ENCODE measurements around the gene MRPS18B. TPM values are rescaled to one million over a fixed set of nuclear protein-coding genes. Genes with fewer than 3 reads are reported as not detected.
A peak's percentile ranks its signal among the peaks of the same experiment; 100 is the strongest.

Gene MRPS18B
- total RNA-seq, 4 donors from 2014 or later: 35.0 to 41.2 (median 36.7) TPM

DNA sequence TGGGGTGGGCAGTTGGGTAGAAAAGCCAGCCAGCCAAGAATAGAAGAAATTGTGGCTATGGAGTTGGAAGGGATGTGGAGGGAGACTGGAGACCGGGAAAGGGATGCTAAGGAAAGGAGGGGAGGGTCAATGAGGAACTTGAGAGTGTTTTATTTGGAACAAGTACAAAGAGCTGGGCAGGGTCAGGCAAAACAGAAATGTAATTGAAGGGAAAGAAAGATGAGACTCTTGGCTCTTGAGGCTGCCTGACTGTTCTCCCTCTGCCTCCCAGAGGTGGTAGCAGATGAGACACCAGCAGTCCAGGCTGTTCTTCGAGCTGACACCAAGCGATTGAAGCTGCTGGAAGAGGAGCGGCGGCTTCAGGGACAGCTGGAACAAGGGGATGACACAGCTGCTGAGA lies 33.7 kb upstream of the MRPS18B start:
- Histone ChIP-seq H3K27ac (no peak overlapping the region), H3K27me3 (no peaks in the 10 kb centered on the region), H3K4me3 (no peak overlapping the region), H3K4me1 (no peaks in the 10 kb centered on the region), H3K36me3 (peaks cover 3 to 100% of the 10 kb centered on the region in 2 donors), H3K9me3 (no peaks in the 10 kb centered on the region)
- WGBS, 2 donors (ENCODE audit: low coverage in 1 of 2): 83 to 86% methylated on average over 1 to 4 of the region's 5 CpGs
- no peak for ATAC-seq
- TF ChIP-seq EP300 (IDR thresholded peaks at IDR 0.05): no peak
- TF ChIP-seq POLR2A (IDR thresholded peaks at IDR 0.05): no peak
- no peak for TF ChIP-seq POLR2AphosphoS5 (IDR thresholded peaks at IDR 0.05)
- TF ChIP-seq, protein P1, sequence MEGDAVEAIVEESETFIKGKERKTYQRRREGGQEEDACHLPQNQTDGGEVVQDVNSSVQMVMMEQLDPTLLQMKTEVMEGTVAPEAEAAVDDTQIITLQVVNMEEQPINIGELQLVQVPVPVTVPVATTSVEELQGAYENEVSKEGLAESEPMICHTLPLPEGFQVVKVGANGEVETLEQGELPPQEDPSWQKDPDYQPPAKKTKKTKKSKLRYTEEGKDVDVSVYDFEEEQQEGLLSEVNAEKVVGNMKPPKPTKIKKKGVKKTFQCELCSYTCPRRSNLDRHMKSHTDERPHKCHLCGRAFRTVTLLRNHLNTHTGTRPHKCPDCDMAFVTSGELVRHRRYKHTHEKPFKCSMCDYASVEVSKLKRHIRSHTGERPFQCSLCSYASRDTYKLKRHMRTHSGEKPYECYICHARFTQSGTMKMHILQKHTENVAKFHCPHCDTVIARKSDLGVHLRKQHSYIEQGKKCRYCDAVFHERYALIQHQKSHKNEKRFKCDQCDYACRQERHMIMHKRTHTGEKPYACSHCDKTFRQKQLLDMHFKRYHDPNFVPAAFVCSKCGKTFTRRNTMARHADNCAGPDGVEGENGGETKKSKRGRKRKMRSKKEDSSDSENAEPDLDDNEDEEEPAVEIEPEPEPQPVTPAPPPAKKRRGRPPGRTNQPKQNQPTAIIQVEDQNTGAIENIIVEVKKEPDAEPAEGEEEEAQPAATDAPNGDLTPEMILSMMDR (IDR thresholded peaks at IDR 0.05): no peak

DNA sequence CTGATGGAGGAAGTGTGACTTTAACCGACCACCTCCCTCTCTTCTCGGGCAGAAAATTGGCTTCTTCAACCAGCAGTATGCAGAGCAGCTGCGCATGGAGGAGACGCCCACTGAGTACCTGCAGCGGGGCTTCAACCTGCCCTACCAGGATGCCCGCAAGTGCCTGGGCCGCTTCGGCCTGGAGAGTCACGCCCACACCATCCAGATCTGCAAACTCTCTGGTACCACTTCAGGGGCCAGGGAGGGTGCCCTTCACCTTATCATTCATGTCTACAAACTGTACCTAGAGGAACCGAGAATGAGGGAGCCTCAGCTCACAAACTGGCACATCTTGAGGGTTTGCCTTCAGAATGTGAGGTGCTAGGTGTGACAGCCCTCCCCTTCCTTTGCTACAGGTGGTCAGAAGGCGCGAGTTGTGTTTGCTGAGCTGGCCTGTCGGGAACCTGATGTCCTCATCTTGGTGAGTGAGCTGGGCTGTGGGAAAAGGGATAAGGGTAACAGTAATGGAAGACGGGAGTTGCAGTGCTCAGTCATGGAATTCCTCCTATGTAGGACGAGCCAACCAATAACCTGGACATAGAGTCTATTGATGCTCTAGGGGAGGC lies 27.8 kb upstream of the MRPS18B start:
- H3K4me3 ChIP-seq: no peak overlapping the region
- ATAC-seq: no peak
- 90% methylated on average over 2 to 5 of the region's 15 CpGs for WGBS, 2 donors (ENCODE audit: low coverage in 1 of 2)
- peaks cover 3 to 99% of the 10 kb centered on the region in 2 donors for H3K36me3 ChIP-seq
- peak overlapping the region in 1 of 4 donors; percentile 51 for H3K27ac ChIP-seq
- H3K4me1 ChIP-seq: peaks cover 0 to 9% (median 0%) of the 10 kb centered on the region in 3 donors
- no peaks in the 10 kb centered on the region for H3K9me3 ChIP-seq
- no peaks in the 10 kb centered on the region for H3K27me3 ChIP-seq
- TF ChIP-seq, protein P1 (IDR thresholded peaks at IDR 0.05): no peak
- TF ChIP-seq POLR2AphosphoS5 (IDR thresholded peaks at IDR 0.05) (no peak), EP300 (IDR thresholded peaks at IDR 0.05) (no peak), POLR2A (IDR thresholded peaks at IDR 0.05) (no peak)

DNA sequence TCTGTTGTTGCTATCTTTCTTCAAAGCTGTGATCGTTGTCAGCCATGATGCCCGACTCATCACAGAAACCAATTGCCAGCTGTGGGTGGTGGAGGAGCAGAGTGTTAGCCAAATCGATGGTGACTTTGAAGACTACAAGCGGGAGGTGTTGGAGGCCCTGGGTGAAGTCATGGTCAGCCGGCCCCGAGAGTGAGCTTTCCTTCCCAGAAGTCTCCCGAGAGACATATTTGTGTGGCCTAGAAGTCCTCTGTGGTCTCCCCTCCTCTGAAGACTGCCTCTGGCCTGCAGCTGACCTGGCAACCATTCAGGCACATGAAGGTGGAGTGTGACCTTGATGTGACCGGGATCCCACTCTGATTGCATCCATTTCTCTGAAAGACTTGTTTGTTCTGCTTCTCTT lies 27.1 kb upstream of the MRPS18B start:
- WGBS, 2 donors (ENCODE audit: low coverage in 1 of 2): 83 to 91% methylated on average over 4 to 6 of the region's 8 CpGs
- no peak for ATAC-seq
- TF ChIP-seq POLR2AphosphoS5 (IDR thresholded peaks at IDR 0.05) (no peak), EP300 (IDR thresholded peaks at IDR 0.05) (no peak)
- TF ChIP-seq, protein P1 (IDR thresholded peaks at IDR 0.05): no peak
- peaks cover under 1 to 95% of the 10 kb centered on the region in 2 donors for H3K36me3 ChIP-seq
- H3K9me3 ChIP-seq: no peaks in the 10 kb centered on the region
- peak overlapping the region in 2 of 4 donors; percentile 7 to 51 for H3K27ac ChIP-seq
- H3K4me3 ChIP-seq: no peak overlapping the region
- no peaks in the 10 kb centered on the region for H3K27me3 ChIP-seq
- peaks cover 0 to 9% (median 0%) of the 10 kb centered on the region in 3 donors for H3K4me1 ChIP-seq

DNA sequence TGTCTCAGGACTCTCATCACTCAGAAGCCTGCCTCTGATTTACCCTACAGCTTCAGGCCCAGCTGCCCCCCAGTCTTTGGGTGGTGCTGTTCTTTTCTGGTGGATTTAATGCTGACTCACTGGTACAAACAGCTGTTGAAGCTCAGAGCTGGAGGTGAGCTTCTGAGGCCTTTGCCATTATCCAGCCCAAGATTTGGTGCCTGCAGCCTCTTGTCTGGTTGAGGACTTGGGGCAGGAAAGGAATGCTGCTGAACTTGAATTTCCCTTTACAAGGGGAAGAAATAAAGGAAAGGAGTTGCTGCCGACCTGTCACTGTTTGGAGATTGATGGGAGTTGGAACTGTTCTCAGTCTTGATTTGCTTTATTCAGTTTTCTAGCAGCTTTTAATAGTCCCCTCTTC lies 26.6 kb upstream of the MRPS18B start:
- no peak for ATAC-seq
- peak overlapping the region in 2 of 4 donors; percentile 7 to 51 for H3K27ac ChIP-seq
- H3K9me3 ChIP-seq: no peaks in the 10 kb centered on the region
- no peaks in the 10 kb centered on the region for H3K27me3 ChIP-seq
- TF ChIP-seq POLR2A (IDR thresholded peaks at IDR 0.05): no peak
- TF ChIP-seq EP300 (IDR thresholded peaks at IDR 0.05): no peak
- no peak for TF ChIP-seq POLR2AphosphoS5 (IDR thresholded peaks at IDR 0.05)
- TF ChIP-seq, protein P1 (IDR thresholded peaks at IDR 0.05): no peak
- H3K4me3 ChIP-seq: no peak overlapping the region
- 50 to 60% methylated on average over 1 of the region's 1 CpG for WGBS, 2 donors (ENCODE audit: low coverage in 1 of 2)
- H3K36me3 ChIP-seq: peaks cover 0 to 90% of the 10 kb centered on the region in 2 donors
- H3K4me1 ChIP-seq: peaks cover 0 to 9% (median 0%) of the 10 kb centered on the region in 3 donors

DNA sequence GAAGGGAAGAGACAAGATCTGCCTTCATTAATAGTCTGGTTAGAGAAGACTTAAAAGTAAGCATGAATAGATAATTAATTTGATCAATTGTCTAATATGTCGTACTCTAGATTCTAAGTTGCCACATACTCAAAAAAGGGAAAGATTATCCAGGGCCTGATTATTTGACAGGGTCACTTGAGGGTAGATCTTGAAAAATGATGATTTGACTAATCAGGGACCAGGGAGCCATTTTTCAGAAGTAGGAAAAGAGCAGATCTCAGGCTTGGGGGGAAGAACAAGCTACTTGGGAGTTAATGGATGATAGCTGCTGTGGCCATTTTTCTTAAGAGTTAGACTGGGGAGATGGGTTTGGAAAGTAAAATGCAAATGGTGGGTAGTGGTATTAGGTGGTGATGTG lies 25.4 kb upstream of the MRPS18B start:
- peaks cover 0 to 82% of the 10 kb centered on the region in 2 donors for H3K36me3 ChIP-seq
- H3K9me3 ChIP-seq: no peaks in the 10 kb centered on the region
- ATAC-seq: no peak
- peaks cover 0 to 9% (median 0%) of the 10 kb centered on the region in 3 donors for H3K4me1 ChIP-seq
- 89 to 100% methylated on average over 1 of the region's 1 CpG for WGBS, 2 donors (ENCODE audit: low coverage in 1 of 2)
- TF ChIP-seq, protein P1 (IDR thresholded peaks at IDR 0.05): no peak
- TF ChIP-seq POLR2AphosphoS5 (IDR thresholded peaks at IDR 0.05): no peak
- TF ChIP-seq EP300 (IDR thresholded peaks at IDR 0.05): no peak
- no peak for TF ChIP-seq POLR2A (IDR thresholded peaks at IDR 0.05)
- no peaks in the 10 kb centered on the region for H3K27me3 ChIP-seq
- H3K4me3 ChIP-seq: no peak overlapping the region
- H3K27ac ChIP-seq: no peak overlapping the region

All from gastroesophageal sphincter (tissue), 4 donors.